Esophagus squamous epithelium (tissue), 4 donors: Measurements from ENCODE around the gene AKIRIN1.
"Not testable (repeated sequence)": the region's sequence is repeated elsewhere in the genome, so short reads cannot be mapped to it uniquely, and the experiment has no call there.

ENCODE experiments used
- POLR2A ChIP-seq, 4 donors: fragments of 450-650 bp; IDR thresholded peaks; one replicate each; pipeline ENCODE4 v1.6.1; 2017; ENCODE audit warnings: antibody characterized with exemption in 4 of 4, mild to moderate bottlenecking in 4 of 4, moderate library complexity in 3 of 4
- TF ChIP-seq, protein P1 (sequence below), 6 experiments: fragments of 450-650 bp in 4 of 6; fragments of 200-600 bp in 2 of 6; sonication (generic) in 2 of 6; IDR thresholded peaks; one replicate each; pipeline ENCODE4 v1.5.1; 2016 to 2019; ENCODE audit warnings: antibody characterized with exemption in 6 of 6, mild to moderate bottlenecking in 4 of 6, moderate library complexity in 4 of 6

DNA sequence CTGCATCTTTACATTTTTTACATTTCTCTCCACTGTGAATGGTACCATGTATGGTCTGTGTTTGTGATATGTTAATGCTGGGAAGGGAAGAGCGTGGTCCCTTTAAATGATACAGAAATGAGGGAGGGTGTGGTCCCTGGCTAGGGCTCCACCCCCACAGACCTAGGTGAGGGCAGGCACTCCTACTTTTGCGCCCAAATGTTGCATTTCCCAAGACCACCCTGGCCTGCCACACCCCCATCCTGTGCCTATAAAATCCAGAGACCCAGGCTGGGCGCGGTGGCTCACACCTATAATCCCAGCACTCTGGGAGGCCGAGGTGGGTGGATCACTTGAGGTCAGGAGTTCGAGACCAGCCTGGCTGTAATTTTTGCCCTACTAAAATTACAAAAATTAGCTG lies 17.9 kb upstream of the AKIRIN1 start:
- TF ChIP-seq, protein P1, sequence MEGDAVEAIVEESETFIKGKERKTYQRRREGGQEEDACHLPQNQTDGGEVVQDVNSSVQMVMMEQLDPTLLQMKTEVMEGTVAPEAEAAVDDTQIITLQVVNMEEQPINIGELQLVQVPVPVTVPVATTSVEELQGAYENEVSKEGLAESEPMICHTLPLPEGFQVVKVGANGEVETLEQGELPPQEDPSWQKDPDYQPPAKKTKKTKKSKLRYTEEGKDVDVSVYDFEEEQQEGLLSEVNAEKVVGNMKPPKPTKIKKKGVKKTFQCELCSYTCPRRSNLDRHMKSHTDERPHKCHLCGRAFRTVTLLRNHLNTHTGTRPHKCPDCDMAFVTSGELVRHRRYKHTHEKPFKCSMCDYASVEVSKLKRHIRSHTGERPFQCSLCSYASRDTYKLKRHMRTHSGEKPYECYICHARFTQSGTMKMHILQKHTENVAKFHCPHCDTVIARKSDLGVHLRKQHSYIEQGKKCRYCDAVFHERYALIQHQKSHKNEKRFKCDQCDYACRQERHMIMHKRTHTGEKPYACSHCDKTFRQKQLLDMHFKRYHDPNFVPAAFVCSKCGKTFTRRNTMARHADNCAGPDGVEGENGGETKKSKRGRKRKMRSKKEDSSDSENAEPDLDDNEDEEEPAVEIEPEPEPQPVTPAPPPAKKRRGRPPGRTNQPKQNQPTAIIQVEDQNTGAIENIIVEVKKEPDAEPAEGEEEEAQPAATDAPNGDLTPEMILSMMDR (IDR thresholded peaks at IDR 0.05) = not testable (repeated sequence)
- TF ChIP-seq POLR2A (IDR thresholded peaks at IDR 0.05) = not testable (repeated sequence)
